Measurements from ENCODE around the gene SH2D5.
"Not testable (repeated sequence)": the region's sequence is repeated elsewhere in the genome, so short reads cannot be mapped to it uniquely, and the experiment has no call there.

The SH2D5 gene

DNA sequence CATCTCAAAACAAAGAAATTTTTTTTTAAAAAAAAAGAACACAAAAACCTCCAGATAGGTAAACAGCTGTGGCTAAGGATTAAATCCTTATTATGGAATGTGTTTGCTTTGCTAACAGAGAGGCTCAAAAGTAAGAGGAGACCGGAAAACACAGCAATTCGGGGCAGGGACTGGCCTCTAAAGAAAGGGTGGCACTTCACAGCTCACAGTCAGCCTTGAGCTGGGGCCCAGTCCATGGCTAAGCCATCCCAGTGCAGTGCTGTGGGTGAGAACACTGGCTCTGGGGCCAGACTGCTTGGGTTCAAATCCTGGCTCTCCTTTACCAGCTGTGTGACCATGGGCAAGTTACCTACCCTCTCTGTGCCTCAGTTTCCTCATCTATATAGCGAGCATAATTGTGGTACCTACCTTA lies 42.9 kb downstream of the SH2D5 start:
- no peak for DNase-seq

GRCh38 chr1:20686883-20687725 lies 45.4 kb downstream of the SH2D5 start:
- DNase-seq = no peak

DNA sequence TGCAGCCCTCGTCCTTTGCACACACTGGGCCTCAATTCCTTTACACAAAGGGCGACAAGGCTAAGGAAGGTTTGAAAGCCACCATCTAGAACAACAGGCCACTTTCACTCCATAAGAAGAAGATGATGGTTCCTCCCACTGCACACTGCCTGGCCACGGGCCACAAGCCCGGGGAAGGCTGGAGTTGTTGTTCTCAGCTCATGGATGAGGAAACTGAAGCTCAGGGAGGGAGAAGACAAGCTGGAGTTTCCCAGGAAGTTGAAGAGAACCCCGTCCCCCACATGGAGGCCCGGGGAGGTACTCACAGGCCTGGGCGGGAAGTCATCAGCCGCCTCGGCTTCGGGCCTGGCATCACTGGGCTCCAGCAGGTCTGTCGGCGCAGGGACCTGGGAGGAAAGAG lies 46.8 kb downstream of the SH2D5 start:
- no peak for DNase-seq

DNA sequence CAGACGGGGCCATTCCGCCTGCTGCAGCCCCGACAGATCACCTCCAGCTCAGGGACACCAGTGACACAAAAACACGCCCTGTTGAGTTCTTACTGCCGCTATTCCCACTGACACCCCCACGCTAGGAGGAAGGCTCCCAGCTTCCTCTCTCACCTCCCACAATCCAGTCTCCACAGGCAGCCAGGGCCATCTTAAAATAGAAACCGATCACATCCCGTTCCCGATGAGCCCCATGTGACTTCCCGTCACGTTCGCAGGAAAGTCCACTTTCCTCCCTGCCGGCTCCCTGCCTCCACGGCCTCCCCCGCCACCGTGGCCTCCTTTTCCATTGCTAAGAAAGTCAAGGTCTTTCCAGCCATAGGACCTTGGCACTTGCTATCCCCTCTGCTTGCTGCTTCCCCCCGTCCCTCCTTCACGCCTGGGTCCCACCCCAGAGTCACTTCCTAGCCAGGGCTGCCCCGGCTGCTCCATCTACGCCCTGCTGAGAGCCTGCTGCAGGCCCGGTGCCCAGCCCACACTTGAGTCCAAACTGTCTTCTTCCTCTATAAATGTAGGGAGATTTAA lies 47.3 kb downstream of the SH2D5 start:
- DNase-seq = no peak

GRCh38 chr1:20684651-20685050 lies 47.9 kb downstream of the SH2D5 start:
- DNase-seq = no peak

DNA sequence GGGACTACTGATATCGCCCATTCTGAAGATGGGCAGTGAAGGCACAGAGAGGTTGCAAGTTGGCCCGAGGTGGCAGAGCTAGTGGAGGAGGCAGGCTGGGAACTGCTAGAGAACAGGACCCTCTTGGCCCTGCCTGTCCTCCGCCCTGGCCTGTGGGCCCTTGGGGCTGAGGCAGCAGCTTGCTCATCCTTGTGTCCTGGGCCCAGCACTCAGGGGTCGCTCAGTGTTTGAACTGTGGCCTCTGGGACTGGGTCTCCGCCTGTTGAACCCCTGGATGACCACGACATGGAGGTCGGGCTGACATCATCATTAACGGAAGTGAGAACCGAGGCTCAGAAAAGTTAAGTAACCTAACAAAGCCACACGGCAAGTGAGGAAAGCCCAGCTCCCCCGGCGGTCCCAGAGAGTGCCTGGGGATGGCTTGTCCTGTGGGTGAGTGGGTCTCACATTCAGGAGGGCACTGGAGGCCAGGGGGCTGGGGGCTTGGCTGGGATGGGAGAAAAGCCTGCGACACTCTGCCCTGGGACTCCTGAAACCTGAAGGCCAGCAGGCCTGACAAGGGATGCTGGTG lies 48.4 kb downstream of the SH2D5 start:
- no peak for DNase-seq

DNA sequence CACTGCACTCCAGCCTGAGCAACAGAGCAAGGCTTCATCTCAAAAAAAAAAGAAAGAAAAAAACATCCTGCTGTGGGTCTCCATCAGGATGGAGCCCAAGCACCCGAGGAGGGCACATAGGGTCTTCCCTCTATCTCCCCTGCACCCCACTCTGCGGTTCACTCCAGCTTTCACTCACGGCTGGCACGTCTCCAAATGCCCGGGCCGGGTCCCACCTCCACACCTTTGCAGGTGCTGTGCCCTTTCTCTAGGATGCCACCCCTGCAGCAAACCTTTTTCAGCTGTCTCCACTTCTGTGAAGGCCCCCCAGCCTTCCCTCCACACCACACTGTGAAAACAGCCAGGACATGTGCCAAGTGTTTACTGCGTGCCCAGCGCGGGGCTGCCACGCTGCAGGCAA lies 48.9 kb downstream of the SH2D5 start:
- DNase-seq = no peak

DNA sequence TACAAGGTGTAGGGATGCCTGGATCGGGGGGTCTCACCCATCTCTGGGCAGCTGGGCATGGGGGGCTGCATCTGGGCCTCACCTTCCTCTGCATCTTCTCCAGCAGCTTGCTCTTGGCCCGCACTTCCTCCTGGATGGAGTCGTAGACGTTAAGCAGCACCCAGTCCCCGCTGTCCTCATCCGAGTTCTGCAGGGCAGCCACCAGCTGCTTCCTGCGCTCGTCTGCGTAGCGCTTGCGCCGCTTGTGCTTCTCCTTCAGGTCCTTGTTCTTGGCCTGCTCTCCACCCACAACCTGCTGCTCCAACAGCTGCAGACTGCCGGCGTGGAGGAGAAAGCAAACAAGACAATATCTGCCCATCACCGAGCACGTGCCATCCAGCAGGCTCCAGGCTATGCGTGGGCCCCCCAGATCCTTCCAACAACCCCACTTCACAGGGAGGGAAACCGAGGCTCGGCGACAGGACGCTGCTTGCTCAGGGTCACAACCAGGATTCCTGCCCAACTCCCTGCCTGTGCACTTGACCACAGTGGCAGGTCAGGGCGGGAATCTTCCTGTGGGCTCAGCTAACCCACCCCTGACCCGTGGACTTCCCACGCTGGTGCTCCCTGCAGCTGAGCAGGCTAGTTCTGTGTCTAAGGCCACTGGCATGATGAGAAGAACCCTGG lies 49.8 kb downstream of the SH2D5 start:
- no peak for DNase-seq

DNA sequence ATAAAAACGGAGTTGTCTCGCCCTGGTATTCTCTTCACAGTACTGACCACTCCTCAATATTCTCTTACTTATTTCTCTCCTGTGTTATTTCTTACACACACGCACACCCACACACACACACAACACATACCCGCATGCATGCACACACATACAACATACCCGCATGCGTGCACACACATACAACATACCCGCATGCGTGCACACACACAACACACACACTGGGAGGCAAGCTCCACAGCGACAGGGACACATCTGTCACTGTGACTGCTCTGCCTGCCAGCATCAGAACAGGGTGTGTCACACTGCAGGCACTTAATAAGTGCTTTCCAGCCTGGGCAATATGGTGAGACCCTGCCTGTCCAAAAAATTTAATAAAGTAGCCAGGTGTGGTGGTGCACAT lies 50.5 kb downstream of the SH2D5 start:
- DNase-seq = no peak

DNA sequence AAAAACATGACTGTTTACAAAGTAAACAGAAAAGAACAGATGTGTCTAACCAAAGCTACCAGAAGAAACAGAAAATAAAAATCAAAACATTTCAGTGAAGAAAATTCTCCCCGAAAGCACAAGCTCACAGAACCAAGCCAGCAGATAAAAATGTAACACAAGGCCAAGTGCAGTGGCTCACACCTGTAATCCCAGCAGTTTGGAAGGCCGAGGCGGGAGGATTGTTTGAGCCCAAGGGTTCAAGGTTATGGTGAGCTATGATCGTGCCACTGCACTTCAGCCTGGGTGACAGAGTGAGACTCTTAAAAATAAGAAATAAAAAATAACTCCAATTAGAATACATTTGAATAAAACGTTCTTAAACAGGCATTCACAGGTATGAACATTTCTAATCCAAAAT lies 52.2 kb downstream of the SH2D5 start:
- no peak for DNase-seq

DNA sequence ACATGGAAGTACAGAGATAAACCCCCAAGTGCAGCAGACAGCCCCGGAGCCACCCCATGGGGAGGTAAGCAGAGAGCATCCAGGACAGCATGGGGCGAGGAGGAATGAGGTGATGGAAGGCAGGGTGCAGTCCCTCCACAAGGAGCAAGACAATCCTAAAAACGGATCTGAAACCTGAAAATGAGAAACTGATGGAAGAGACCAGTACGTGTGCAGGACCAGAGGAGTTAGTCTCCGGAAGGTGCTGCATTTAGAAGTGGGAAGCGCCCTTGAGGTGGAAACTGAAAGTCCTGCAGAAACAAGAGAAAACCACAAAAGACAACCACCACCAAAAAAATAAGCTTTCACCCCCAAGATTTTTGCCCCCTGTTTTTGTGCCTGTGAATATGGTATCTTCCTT lies 53.9 kb downstream of the SH2D5 start:
- DNase-seq = no peak

DNA sequence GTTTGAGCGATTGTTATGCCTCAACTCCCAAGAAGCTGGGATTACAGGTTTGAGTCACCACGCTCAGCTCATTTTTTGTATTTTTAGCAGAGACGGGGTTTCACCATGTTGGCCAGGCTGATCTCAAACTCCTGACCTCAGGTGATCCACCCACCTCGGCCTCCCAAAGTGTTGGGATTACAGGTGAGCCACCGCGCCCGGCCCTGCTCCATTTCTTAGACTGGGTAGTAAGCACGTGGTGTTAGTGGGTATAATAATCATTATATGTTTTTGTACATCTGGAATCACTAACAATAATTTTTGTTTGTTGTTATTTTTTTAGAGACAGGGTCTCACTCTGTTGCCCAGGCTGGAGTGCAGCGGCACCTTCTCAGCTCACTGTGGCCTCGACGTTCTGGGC lies 58.9 kb downstream of the SH2D5 start:
- DNase-seq = not testable (repeated sequence)

GRCh38 chr1:20672265-20672632 lies 60.3 kb downstream of the SH2D5 start:
- DNase-seq = no peak

- no peak for DNase-seq
Observed at GRCh38 chr1:20670936-20671335, 61.6 kb downstream of the SH2D5 start.

All from NCI-H1417 treated with DMSO at 0.1 percent for 48 hours (cell line).